HG03135 (cell line): ENCODE measurements around the gene TBPL1.

Source experiments
- ATAC-seq: cut with Tn5 transposase; IDR thresholded peaks from one replicate; pipeline ENCODE4 v1.9.1; 2021; ENCODE audit warnings: mild to moderate bottlenecking, moderate library complexity; ENCODE audit not compliant: unreplicated experiment

TBPL1 gene

GRCh38 chr6:134034961-134035822 lies 82.2 kb downstream of the TBPL1 start:
- no peak for ATAC-seq

GRCh38 chr6:134035823-134036296 lies 82.8 kb downstream of the TBPL1 start:
- no peak for ATAC-seq

GRCh38 chr6:134039116-134039515 lies 86.1 kb downstream of the TBPL1 start:
- no peak for ATAC-seq
